LNCAP (cell line): ENCODE results near the gene EEFSEC.

Experiments
- CTCF ChIP-seq: fragments of 450-650 bp; IDR thresholded peaks from 2 replicates; pipeline ENCODE4 v1.5.1; 2017; ENCODE audit warnings: mild to moderate bottlenecking

The EEFSEC gene

GRCh38 chr3:128397484-128397883, 244.2 kb downstream of the EEFSEC start:
- TF ChIP-seq CTCF = no peak

DNA sequence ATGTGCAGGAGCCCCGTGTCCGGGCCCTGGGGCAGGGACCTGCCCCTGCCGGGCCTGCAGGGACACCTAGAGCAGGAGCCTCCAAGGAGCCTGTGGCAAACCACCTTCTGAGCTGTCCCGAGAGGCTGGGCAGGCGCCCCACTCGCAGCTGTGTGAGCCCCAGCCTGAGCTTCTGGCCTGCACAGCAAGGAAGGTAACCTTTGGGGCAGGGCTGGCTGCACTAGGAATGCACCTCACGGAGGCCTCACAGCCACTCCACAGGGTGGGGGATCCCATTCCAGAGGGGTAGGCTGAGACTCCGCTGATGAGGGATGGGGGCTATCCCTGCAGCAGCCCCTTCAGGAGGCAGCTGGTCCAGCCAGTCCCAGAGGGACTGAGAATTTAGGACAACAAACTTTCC, 245.3 kb downstream of the EEFSEC start:
- no peak for TF ChIP-seq CTCF

- no peak for TF ChIP-seq CTCF
Observed at GRCh38 chr3:128399221-128399915, 246.1 kb downstream of the EEFSEC start.

- TF ChIP-seq CTCF = no peak
Observed at GRCh38 chr3:128400671-128401070, 247.4 kb downstream of the EEFSEC start.

GRCh38 chr3:128402319-128402718, 249.0 kb downstream of the EEFSEC start:
- no peak for TF ChIP-seq CTCF

DNA sequence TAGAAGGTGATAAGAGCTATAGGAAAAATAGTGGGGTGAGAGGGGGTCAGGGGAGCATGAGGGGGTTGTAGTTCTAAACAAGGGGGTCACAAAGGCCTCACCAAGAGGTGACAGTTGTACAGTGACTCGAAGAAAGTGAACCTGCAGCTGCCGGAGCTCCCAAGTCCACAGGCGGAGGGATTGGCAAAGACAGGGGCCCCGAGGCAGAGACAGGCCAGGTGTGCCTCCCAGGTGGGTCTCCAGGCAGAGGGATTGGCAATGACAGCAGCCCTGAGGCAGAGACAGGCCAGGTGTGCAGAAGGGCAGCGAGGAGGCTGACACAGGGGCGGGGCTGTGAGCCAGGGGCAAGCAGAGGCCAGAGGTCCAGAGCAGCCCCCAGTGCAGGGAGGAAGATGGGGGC, 249.7 kb downstream of the EEFSEC start:
- no peak for TF ChIP-seq CTCF

DNA sequence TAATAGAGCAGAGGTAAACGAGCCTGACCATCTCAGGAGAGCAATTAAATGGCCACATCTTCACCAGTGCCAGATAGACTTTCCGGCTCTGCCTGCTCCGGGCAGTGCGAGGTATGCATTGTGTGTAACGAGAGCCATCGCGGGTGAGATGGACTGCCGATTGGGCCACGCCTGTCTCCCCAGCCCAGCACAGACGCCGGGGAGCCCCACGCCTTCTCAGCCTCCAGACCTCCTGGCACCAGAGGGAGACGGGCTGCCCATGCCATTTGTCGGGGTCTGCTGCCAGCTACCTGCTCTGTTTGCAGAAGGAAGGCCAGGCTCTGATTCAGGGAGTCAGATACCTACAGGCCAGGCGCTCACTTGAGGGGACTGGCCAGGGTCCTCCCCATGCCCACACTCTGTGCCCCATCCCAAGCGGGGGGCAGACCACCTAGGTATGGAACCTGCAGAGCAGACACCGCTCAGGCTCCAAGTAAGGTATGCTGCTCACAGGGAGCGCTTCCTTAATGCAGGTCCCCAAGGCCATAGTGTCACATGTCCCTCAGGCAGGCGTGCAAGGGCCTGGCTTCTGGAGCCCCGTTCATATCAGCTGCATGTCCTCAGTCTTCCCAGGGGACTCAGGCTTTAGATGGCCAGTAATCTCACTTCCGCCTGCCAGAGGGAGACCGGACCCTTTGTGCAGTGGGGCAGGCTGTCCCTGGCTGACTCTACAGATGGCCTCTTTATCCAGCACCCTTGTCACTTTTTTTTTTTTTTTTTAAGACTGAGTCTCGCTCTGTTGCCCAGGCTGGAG, 251.2 kb downstream of the EEFSEC start:
- TF ChIP-seq CTCF = no peak
